Measurements from ENCODE around the gene SNX2. TPM values are rescaled to one million over a fixed set of nuclear protein-coding genes. Genes with fewer than 3 reads are reported as not detected.
A peak's percentile ranks its signal among the peaks of the same experiment; 100 is the strongest.

Gene SNX2
- total RNA-seq, 1 donor: 124 TPM

GRCh38 chr5:122815218-122815767 is 40.4 kb downstream of the SNX2 start:
- no peaks in the 10 kb centered on the region for H4K20me1 ChIP-seq (ENCODE audit: insufficient read depth, low read length)
- H2AFZ ChIP-seq (ENCODE audit: low read length): no peak overlapping the region
- H3K4me1 ChIP-seq (ENCODE audit: insufficient read depth, low read length): no peaks in the 10 kb centered on the region
- H3K4me2 ChIP-seq (ENCODE audit: insufficient read depth, low read length): no peak overlapping the region
- no peak for TF ChIP-seq CTCF (IDR thresholded peaks at IDR 0.05; ENCODE audit: extremely low read depth, low read depth, low read length)
- DNase-seq (ENCODE audit: insufficient read length, low spot score, missing footprints): no peak
- H3K27me3 ChIP-seq (ENCODE audit: insufficient read depth, low read length): no peaks in the 10 kb centered on the region
- peaks cover 7% of the 10 kb centered on the region for H3K36me3 ChIP-seq (ENCODE audit: insufficient read depth, low read length)
- no peaks in the 10 kb centered on the region for H3K9me3 ChIP-seq (ENCODE audit: low read depth, low read length)
- H3K27ac ChIP-seq (ENCODE audit: low read depth, low read length): no peak overlapping the region
- H3K4me3 ChIP-seq (ENCODE audit: insufficient read depth, low read length): no peak overlapping the region
- no peaks in the 10 kb centered on the region for H3K79me2 ChIP-seq (ENCODE audit: insufficient read depth, low read length)

- no peaks in the 10 kb centered on the region for H3K4me1 ChIP-seq (ENCODE audit: insufficient read depth, low read length)
- H3K27me3 ChIP-seq (ENCODE audit: insufficient read depth, low read length): no peaks in the 10 kb centered on the region
- no peak for TF ChIP-seq CTCF (IDR thresholded peaks at IDR 0.05; ENCODE audit: extremely low read depth, low read depth, low read length)
- no peaks in the 10 kb centered on the region for H3K79me2 ChIP-seq (ENCODE audit: insufficient read depth, low read length)
- DNase-seq (ENCODE audit: insufficient read length, low spot score, missing footprints): no peak
- H3K9me3 ChIP-seq (ENCODE audit: low read depth, low read length): no peaks in the 10 kb centered on the region
- no peak overlapping the region for H2AFZ ChIP-seq (ENCODE audit: low read length)
- no peak overlapping the region for H3K4me3 ChIP-seq (ENCODE audit: insufficient read depth, low read length)
- H3K4me2 ChIP-seq (ENCODE audit: insufficient read depth, low read length): no peak overlapping the region
- H3K27ac ChIP-seq (ENCODE audit: low read depth, low read length): no peak overlapping the region
- no peaks in the 10 kb centered on the region for H4K20me1 ChIP-seq (ENCODE audit: insufficient read depth, low read length)
- H3K36me3 ChIP-seq (ENCODE audit: insufficient read depth, low read length): peaks cover 5% of the 10 kb centered on the region
Observed at GRCh38 chr5:122816756-122817155, 41.9 kb downstream of the SNX2 start.

- no peak overlapping the region for H2AFZ ChIP-seq (ENCODE audit: low read length)
- H3K27ac ChIP-seq (ENCODE audit: low read depth, low read length): no peak overlapping the region
- peaks cover 18% of the 10 kb centered on the region for H3K36me3 ChIP-seq (ENCODE audit: insufficient read depth, low read length)
- no peak for TF ChIP-seq CTCF (IDR thresholded peaks at IDR 0.05; ENCODE audit: extremely low read depth, low read depth, low read length)
- no peaks in the 10 kb centered on the region for H3K27me3 ChIP-seq (ENCODE audit: insufficient read depth, low read length)
- H4K20me1 ChIP-seq (ENCODE audit: insufficient read depth, low read length): no peaks in the 10 kb centered on the region
- H3K79me2 ChIP-seq (ENCODE audit: insufficient read depth, low read length): no peaks in the 10 kb centered on the region
- no peaks in the 10 kb centered on the region for H3K9me3 ChIP-seq (ENCODE audit: low read depth, low read length)
- H3K4me3 ChIP-seq (ENCODE audit: insufficient read depth, low read length): no peak overlapping the region
- H3K4me2 ChIP-seq (ENCODE audit: insufficient read depth, low read length): no peak overlapping the region
- no peak for DNase-seq (ENCODE audit: insufficient read length, low spot score, missing footprints)
- peaks cover 4% of the 10 kb centered on the region for H3K4me1 ChIP-seq (ENCODE audit: insufficient read depth, low read length)
Observed at GRCh38 chr5:122831984-122832383, 57.1 kb downstream of the SNX2 start.

GRCh38 chr5:122835681-122836080 is 60.8 kb downstream of the SNX2 start:
- DNase-seq (ENCODE audit: insufficient read length, low spot score, missing footprints): no peak
- H4K20me1 ChIP-seq (ENCODE audit: insufficient read depth, low read length): no peaks in the 10 kb centered on the region
- no peak overlapping the region for H3K4me2 ChIP-seq (ENCODE audit: insufficient read depth, low read length)
- H2AFZ ChIP-seq (ENCODE audit: low read length): no peak overlapping the region
- peaks cover 3% of the 10 kb centered on the region for H3K36me3 ChIP-seq (ENCODE audit: insufficient read depth, low read length)
- no peaks in the 10 kb centered on the region for H3K9me3 ChIP-seq (ENCODE audit: low read depth, low read length)
- H3K4me1 ChIP-seq (ENCODE audit: insufficient read depth, low read length): peaks cover 4% of the 10 kb centered on the region
- H3K27me3 ChIP-seq (ENCODE audit: insufficient read depth, low read length): no peaks in the 10 kb centered on the region
- no peaks in the 10 kb centered on the region for H3K79me2 ChIP-seq (ENCODE audit: insufficient read depth, low read length)
- peak; percentile 28 for TF ChIP-seq CTCF (IDR thresholded peaks at IDR 0.05; ENCODE audit: extremely low read depth, low read depth, low read length)
- H3K4me3 ChIP-seq (ENCODE audit: insufficient read depth, low read length): no peak overlapping the region
- H3K27ac ChIP-seq (ENCODE audit: low read depth, low read length): no peak overlapping the region

Measured in osteoblast (primary cell).